GM12892 (cell line): ENCODE measurements around the gene RAB6B.

ENCODE experiments used
- POLR2A ChIP-seq: IDR thresholded peaks from 2 replicates; pipeline ENCODE4 v1.6.1; 2011; ENCODE audit warnings: low read depth, low read length, control low read depth
- POLR2AphosphoS5 ChIP-seq: IDR thresholded peaks from 2 replicates; pipeline ENCODE4 v1.6.1; 2011; ENCODE audit warnings: low read depth, low read length, control low read depth

DNA sequence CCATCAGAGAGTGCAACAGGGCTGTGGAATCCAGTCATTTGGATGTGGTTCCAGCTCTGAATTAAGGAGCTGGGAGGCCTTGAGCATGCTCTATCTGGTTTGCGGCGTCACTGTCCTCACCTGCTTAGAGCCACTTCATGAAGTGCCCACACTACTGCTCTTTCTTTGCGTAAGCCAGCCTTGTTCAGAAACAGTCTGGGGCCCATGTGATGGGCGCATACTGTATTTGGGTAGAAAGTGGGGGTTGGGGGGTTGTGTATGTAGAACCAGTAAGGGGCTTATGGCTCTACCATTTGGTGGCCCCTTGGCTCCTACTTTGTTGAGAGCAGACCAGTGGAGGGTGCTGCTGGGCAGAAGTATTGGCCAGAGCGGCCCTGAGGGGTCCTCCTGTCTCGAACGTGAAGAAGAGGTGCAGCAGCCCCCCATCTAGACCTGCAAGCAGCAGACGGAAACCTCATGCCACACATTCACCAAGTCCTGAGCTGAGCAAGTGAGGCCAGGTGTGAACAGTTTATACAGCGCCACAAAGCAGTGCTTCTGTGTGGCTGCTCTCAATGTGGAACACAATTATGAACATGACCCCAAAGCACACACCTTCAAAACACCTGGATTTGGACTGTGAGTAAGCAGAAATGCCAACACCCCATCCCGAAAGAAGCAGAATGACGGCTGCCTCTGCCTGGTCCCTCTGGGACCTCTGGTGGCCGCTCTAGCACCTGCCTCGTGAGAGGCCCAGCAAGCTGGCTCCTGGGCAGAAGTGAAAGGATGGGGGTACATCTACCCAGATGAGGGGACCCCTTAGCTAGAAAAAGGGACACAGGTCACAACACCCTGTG is 63.5 kb downstream of the RAB6B start:
- TF ChIP-seq POLR2AphosphoS5: no peak
- no peak for TF ChIP-seq POLR2A
